Stimulated activated CD4-positive, alpha-beta T cell treated with anti-CD3 and anti-CD28 coated beads, Interleukin-12 subunit alpha, Interleukin-12 subunit beta, amount 100 ng/mL, for 48 hours (primary cell): ENCODE results near the gene SLC16A6.
"Not testable (repeated sequence)": the region's sequence is repeated elsewhere in the genome, so short reads cannot be mapped to it uniquely, and the experiment has no call there.

Source experiments
- DNase-seq, 3 donors: peaks; one replicate each; pipeline ENCODE4 v3.0.0-alpha.2; 2020; ENCODE audit warnings: low read depth in 2 of 3, low spot score in 1 of 3

The SLC16A6 gene

DNA sequence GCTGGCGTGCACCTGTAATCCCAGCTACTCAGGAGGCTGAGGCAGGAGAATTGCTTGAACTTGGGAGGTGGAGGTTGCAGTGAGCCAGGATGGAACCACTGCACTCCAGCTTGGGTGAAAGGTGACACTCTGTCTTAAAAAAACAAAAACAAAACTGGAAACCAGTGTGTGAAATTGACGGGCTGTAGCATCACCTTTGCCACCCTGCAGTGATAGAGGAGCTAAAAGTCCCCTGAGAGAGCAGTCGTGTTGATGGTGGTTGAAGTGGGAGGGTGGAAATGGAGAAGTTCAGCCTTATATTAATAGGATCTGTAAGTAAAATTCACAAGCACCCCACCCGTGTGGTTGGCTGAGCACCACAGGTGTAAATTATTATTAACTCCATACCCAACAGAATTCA, 65.9 kb downstream of the SLC16A6 start:
- not testable (repeated sequence) for DNase-seq

DNA sequence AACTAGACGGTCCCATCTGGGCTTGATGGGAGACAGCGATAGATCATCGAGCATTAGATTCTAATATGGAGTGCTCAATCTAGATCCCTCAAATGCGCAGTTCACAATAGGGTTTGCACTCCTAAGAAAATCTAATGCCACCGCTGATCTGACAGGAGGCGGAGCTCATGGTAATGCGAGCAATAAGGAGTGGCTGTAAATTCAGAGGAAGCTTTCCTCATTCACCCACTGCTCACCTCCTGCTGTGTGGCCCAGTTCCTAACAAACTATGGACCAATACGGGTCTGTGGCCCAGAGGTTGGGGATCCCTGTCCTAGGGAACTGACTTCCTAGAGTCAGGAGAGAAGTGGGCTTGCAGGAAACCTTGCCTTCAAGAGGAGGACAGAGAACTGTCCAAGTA, 68.3 kb downstream of the SLC16A6 start:
- DNase-seq = no peak

DNA sequence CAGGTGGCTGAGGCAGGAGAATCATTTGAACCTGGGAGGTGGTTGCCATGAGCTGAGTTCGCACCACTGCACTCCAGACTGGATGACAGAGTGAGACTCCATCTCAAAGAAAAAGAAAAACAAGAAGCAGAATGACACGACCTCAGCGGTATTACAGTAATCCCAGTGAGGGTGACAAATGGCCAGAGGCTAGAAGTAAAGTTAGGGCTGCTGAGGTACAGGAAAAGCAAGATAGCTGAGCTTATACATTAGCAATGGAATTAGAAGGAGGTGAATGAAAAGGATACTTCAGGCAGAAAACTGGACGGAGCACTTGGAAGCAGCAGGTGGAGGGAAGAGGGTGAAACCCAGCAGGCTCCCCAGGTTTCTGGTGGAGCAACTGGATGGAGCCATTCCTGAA, 69.1 kb downstream of the SLC16A6 start:
- DNase-seq = no peak

DNA sequence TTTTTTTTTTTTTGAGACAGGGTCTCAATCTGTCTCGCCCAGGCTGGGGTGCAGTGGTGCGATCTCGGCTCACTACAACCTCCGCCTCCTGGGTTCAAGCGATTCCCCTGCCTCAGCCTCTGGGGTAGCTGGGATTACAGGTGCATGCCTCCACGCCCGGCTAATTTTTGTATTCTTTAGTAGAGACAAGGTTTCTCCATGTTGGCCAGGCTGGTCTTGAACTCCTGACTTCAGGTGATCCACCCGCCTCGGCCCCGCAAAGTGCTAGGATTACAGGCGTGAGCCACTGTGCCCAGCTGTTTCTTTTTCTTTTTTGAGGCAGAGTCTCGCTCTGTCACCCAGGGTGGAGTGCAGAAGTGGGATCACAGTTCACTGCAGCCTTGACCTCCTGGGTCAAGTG, 70.1 kb downstream of the SLC16A6 start:
- not testable (repeated sequence) for DNase-seq

DNA sequence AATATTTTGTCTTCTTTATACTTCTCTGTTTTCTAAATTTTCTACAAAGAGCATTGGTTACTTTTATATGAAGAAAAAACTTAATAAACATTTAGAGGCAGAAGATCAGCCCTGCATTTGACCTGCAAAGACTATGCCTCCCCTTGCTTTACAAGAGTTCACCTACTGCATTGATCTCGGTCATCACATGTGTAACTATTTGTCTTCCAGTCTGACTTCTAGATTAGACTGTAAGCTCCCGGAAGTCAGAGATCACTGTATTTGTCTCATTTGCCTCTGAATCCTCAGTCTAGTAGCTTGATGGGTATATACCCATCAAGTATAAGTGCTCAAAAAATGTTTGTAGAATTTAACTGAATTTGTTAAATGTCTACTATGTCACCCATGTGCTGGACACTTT, 70.7 kb downstream of the SLC16A6 start:
- DNase-seq = not testable (repeated sequence)

DNA sequence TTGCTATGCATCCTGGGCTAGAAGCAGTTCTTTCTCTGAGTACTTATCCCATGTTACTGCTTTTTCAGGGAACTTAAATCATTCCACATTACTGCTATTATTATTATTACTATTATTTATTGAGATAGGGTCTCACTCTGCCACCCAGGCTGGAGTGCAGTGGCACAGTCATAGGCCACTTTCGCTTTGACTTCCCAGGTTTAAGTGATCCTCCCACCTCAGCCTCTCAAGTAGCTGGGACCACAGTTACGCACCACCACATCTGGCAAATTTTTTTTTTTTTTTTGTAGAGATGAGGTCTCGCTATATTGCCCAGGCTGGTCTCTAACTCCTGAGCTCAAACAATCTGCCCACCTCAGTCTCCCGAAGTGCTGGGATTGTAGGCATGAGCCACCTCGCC, 71.5 kb downstream of the SLC16A6 start:
- DNase-seq = not testable (repeated sequence)
